Breast epithelium (tissue), 4 donors: ENCODE data around the gene OR2J1. TPM values are rescaled to one million over a fixed set of nuclear protein-coding genes. Genes with fewer than 3 reads are reported as not detected.
"Not testable (repeated sequence)": the region's sequence is repeated elsewhere in the genome, so short reads cannot be mapped to it uniquely, and the experiment has no call there.

Source experiments
- DNase-seq, 2 donors: peaks; one replicate each; pipeline ENCODE4 v3.0.0-alpha.2; 2019; ENCODE audit warnings: low spot score in 2 of 2
- H3K27ac ChIP-seq, 2 donors: fragments of 200-600 bp; sonication (generic) in 1 of 2; one replicate each; pipeline ENCODE4 v1.5.1; 2016 to 2019; ENCODE audit warnings: mild to moderate bottlenecking in 1 of 2
- H3K27me3 ChIP-seq, 2 donors: fragments of 200-600 bp; sonication (generic) in 1 of 2; one replicate each; pipeline versions ENCODE4 v1.5.1 to v1.6.0; 2017 to 2019; ENCODE audit warnings: control low read depth in 1 of 2, mild to moderate bottlenecking in 1 of 2
- H3K36me3 ChIP-seq: fragments of 200-600 bp; one replicate; pipeline ENCODE4 v1.5.1; 2019
- H3K4me1 ChIP-seq, 2 donors: fragments of 200-600 bp; sonication (generic); one replicate each; pipeline ENCODE4 v1.5.1; 2016 to 2019; ENCODE audit warnings: control low read depth in 1 of 2
- H3K4me3 ChIP-seq, 3 donors: fragments of 200-600 bp; sonication (generic); 1 replicate in 2 of 3; 2 replicates in 1 of 3; pipeline ENCODE4 v1.5.1; 2016 to 2019; ENCODE audit warnings: mild to moderate bottlenecking in 3 of 3, moderate library complexity in 2 of 3
- H3K9me3 ChIP-seq, 2 donors: fragments of 200-600 bp; sonication (generic) in 1 of 2; one replicate each; pipeline ENCODE4 v1.5.1; 2016 to 2019; ENCODE audit warnings: control low read depth in 1 of 2
- POLR2A ChIP-seq: fragments of 450-650 bp; IDR thresholded peaks from one replicate; pipeline ENCODE4 v1.6.1; 2016; ENCODE audit warnings: antibody characterized with exemption, mild to moderate bottlenecking, moderate library complexity
- POLR2AphosphoS5 ChIP-seq, 3 donors: sonication (generic); formaldehyde crosslinking; IDR thresholded peaks; one replicate each; pipeline ENCODE4 v1.6.1; 2017; ENCODE audit warnings: antibody characterized with exemption in 3 of 3
- intact Hi-C: fragments of 100-400 bp; cut with DNase I; formaldehyde crosslinking; loops from one replicate; pipeline ENCODE4 v1.15.1; 2023; ENCODE audit warnings: low total_unique reads
- total RNA-seq, 3 donors: library from RNA; depleted of rRNA; stranded (reverse); fragments of >200 nt; gene quantifications; one replicate each; pipeline ENCODE4 v1.1.0, GENCODE V29; 2016
- TF ChIP-seq, protein P1 (sequence below), 3 donors: fragments of 450-650 bp; IDR thresholded peaks; one replicate each; pipeline ENCODE4 v1.5.1; 2016 to 2017; ENCODE audit warnings: antibody characterized with exemption in 3 of 3, mild to moderate bottlenecking in 3 of 3, moderate library complexity in 3 of 3

OR2J1 gene
- total RNA-seq, 3 donors from 2014 or later: not detected

DNA sequence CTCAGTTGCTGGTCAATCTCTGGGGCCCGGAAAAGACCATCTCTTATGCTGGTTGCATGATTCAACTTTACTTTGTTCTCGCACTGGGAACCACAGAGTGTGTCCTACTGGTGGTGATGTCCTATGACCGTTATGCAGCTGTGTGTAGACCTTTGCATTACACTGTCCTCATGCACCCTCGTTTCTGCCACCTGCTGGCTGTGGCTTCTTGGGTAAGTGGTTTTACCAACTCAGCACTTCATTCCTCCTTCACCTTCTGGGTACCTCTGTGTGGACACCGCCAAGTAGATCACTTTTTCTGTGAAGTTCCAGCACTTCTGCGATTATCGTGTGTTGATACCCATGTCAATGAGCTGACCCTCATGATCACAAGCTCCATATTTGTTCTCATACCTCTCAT is 12.8 kb downstream of the OR2J1 start:
- TF ChIP-seq, protein P1, sequence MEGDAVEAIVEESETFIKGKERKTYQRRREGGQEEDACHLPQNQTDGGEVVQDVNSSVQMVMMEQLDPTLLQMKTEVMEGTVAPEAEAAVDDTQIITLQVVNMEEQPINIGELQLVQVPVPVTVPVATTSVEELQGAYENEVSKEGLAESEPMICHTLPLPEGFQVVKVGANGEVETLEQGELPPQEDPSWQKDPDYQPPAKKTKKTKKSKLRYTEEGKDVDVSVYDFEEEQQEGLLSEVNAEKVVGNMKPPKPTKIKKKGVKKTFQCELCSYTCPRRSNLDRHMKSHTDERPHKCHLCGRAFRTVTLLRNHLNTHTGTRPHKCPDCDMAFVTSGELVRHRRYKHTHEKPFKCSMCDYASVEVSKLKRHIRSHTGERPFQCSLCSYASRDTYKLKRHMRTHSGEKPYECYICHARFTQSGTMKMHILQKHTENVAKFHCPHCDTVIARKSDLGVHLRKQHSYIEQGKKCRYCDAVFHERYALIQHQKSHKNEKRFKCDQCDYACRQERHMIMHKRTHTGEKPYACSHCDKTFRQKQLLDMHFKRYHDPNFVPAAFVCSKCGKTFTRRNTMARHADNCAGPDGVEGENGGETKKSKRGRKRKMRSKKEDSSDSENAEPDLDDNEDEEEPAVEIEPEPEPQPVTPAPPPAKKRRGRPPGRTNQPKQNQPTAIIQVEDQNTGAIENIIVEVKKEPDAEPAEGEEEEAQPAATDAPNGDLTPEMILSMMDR (IDR thresholded peaks at IDR 0.05): no peak
- TF ChIP-seq POLR2AphosphoS5 (IDR thresholded peaks at IDR 0.05) (no peak), POLR2A (no peak)

DNA sequence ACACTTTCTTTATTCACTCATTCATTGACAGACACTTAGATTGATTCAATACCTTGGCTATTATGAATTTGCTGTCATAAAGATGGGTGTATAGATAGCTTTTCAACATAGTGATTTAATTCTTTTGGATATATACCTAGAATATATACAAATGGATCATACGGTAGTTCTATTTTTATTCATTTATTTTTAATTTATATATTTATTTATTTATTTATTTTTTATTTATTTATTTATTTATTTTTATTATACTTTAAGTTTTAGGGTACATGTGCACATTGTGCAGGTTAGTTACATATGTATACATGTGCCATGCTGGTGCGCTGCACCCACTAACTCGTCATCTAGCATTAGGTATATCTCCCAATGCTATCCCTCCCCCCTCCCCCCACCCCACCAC is 15.7 kb downstream of the OR2J1 start:
- H3K4me1 ChIP-seq, H3K27me3 ChIP-seq, H3K4me3 ChIP-seq, H3K36me3 ChIP-seq, intact Hi-C loops, DNase-seq, H3K27ac ChIP-seq, H3K9me3 ChIP-seq: not testable (repeated sequence)

More for the DNA sequence above, 12.8 kb downstream of the OR2J1 start:
- Histone ChIP-seq H3K4me3 (no peak overlapping the region), H3K4me1 (no peaks in the 10 kb centered on the region), H3K9me3 (no peaks in the 10 kb centered on the region), H3K36me3 (no peaks in the 10 kb centered on the region), H3K27me3 (no peaks in the 10 kb centered on the region), H3K27ac (no peak overlapping the region)
- DNase-seq: no peak
- intact Hi-C loops: no loop called here

DNA sequence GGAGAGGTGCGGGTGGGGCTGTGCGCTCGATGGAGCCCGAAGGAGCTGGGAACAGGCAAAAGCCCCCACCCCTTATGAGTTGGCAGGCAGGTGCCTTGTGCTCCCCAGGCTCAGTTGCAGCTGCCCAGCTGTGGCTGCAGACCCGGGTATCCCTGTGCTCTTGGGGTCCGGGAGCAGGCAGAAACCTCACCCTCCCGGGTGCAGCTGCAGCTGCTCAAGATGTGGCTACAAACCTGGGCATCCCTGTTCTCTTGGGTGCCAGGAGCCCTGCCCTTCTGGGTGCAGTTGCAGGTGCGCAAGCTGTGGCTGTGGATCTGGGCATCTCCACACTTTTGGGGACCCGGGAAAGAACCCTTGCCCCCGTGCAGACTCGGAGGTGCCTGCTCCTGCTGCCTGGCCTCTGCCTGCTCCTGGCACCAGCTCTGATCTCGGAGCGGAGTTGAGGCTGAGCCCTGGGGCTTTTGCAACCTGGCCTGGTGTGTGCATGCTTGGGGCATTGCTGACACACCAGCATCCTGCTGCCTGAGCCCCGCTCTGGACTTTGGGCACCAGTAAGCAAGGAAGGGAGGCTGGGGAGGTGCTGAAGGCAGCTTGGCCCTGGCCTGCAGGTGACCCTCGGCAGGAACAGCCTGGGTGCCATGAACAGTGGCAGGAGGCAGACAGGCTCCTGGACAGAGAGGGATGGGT is 30.2 kb downstream of the OR2J1 start:
- Histone ChIP-seq H3K4me1 (no peaks in the 10 kb centered on the region), H3K9me3 (no peaks in the 10 kb centered on the region), H3K36me3 (no peaks in the 10 kb centered on the region), H3K27ac (no peak overlapping the region), H3K4me3 (no peak overlapping the region), H3K27me3 (no peaks in the 10 kb centered on the region)
- no peak for DNase-seq
- intact Hi-C loops: no loop called here
- TF ChIP-seq POLR2A (no peak), POLR2AphosphoS5 (IDR thresholded peaks at IDR 0.05) (no peak)
- TF ChIP-seq, protein P1 (IDR thresholded peaks at IDR 0.05): no peak

DNA sequence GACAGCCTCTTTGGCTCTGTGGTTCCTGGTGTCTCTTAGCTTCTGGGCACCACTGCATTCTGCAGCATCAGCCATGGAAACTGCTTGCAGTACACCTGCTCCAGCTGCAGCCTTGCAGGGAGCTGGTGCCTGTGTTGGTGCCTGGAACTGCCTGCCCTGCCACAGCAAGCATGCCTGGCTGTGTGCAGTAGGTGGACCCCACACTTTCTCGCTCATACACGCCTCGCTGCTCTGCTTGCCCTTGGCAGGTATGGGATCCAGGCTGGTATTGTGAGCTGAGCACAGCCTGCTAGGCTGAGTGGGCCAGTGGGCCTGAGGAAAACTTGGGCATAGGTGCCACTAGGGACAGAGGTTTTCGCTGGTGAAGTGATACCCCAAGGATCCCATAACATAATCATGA is 31.4 kb downstream of the OR2J1 start:
- Histone ChIP-seq H3K4me3 (no peak overlapping the region), H3K4me1 (no peaks in the 10 kb centered on the region), H3K36me3 (no peaks in the 10 kb centered on the region), H3K9me3 (no peaks in the 10 kb centered on the region), H3K27me3 (no peaks in the 10 kb centered on the region), H3K27ac (no peak overlapping the region)
- intact Hi-C loops: no loop called here
- no peak for DNase-seq
- no peak for TF ChIP-seq POLR2A

DNA sequence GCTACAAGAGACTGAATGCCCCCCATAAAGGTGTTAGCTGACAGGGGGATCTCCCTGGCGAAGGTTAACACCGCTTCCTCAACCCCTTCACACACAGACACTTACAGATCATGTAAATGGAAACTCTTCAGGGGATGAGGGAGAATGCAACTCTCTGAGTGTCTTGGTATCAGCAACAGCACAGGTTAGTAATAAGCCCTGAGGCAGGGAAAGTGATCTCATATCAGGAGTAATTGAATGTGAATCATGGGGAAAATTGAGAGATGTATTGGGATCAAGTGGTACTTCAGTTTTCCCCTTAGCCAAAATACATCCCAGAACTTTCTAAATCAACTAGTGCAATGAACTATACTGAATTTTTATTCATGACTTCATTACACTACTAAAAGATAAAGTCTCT is 32.4 kb downstream of the OR2J1 start:
- DNase-seq: no peak
- intact Hi-C loops: no loop called here
- no peaks in the 10 kb centered on the region for H3K27me3 ChIP-seq
- H3K27ac ChIP-seq: no peak overlapping the region
- no peaks in the 10 kb centered on the region for H3K36me3 ChIP-seq
- TF ChIP-seq POLR2AphosphoS5 (IDR thresholded peaks at IDR 0.05): no peak
- no peak for TF ChIP-seq POLR2A
- TF ChIP-seq, protein P1 (IDR thresholded peaks at IDR 0.05): no peak
- H3K4me3 ChIP-seq: no peak overlapping the region
- no peaks in the 10 kb centered on the region for H3K9me3 ChIP-seq
- no peaks in the 10 kb centered on the region for H3K4me1 ChIP-seq

DNA sequence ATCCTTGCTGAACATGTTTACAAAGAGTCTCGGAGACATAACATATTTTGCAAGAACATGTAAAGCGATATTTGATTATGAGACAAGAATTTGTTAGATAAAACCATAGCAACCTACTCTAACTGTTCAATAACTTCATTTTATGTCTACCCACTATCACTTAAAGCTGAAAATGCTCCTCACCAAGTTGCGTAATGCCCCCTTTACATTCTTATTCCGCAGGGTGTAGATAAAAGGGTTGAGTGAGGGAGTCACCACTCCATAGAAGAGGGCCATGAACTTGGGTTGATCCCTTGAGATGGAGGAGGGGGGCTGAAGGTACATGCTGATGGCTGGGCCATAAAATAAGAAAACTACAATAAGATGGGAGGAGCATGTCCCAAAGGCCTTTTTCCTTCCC is 38.4 kb downstream of the OR2J1 start:
- DNase-seq: no peak
- H3K27ac ChIP-seq: no peak overlapping the region
- intact Hi-C loops: no loop called here
- no peaks in the 10 kb centered on the region for H3K4me1 ChIP-seq
- H3K4me3 ChIP-seq: no peak overlapping the region
- TF ChIP-seq, protein P1 (IDR thresholded peaks at IDR 0.05): no peak
- TF ChIP-seq POLR2AphosphoS5 (IDR thresholded peaks at IDR 0.05): no peak
- no peaks in the 10 kb centered on the region for H3K36me3 ChIP-seq
- no peaks in the 10 kb centered on the region for H3K27me3 ChIP-seq
- H3K9me3 ChIP-seq: peaks cover 0 to 7% of the 10 kb centered on the region in 2 donors
